Smooth muscle cell (in vitro differentiated cells): Measurements from ENCODE around the gene ZNF232. TPM values are rescaled to one million over a fixed set of nuclear protein-coding genes. Genes with fewer than 3 reads are reported as not detected.
"Not testable (repeated sequence)": the region's sequence is repeated elsewhere in the genome, so short reads cannot be mapped to it uniquely, and the experiment has no call there.

Source experiments
- DNase-seq: peaks from one replicate; lab custom pipeline; 2025; ENCODE audit not compliant: unreplicated experiment; lab: John Stamatoyannopoulos, UW
- H2AFZ ChIP-seq: fragments of 200-600 bp; sonication (generic); 2 replicates; pipeline ENCODE4 v1.6.0; 2016; ENCODE audit warnings: antibody characterized with exemption, low read depth, mild to moderate bottlenecking
- H3F3A ChIP-seq: fragments of 200-600 bp; sonication (generic); 2 replicates; pipeline ENCODE4 v1.6.0; 2017; ENCODE audit warnings: antibody characterized with exemption, low read depth
- H3K27ac ChIP-seq: fragments of 200-600 bp; sonication (generic); 2 replicates; pipeline ENCODE4 v1.5.1; 2016; ENCODE audit warnings: low read depth, mild to moderate bottlenecking
- H3K27me3 ChIP-seq: fragments of 200-600 bp; sonication (generic); 2 replicates; pipeline ENCODE4 v1.6.1; 2016; ENCODE audit warnings: low read depth, mild to moderate bottlenecking
- H3K36me3 ChIP-seq: fragments of 200-600 bp; sonication (generic); 2 replicates; pipeline ENCODE4 v1.5.1; 2016; ENCODE audit warnings: low read depth
- H3K4me1 ChIP-seq: fragments of 200-600 bp; sonication (generic); 2 replicates; pipeline ENCODE4 v1.5.1; 2016; ENCODE audit warnings: low read depth
- H3K4me2 ChIP-seq: fragments of 200-600 bp; sonication (generic); 2 replicates; pipeline ENCODE4 v1.6.0; 2016; ENCODE audit warnings: mild to moderate bottlenecking
- H3K4me3 ChIP-seq: fragments of 200-600 bp; sonication (generic); 2 replicates; pipeline ENCODE4 v1.5.1; 2016; ENCODE audit warnings: mild to moderate bottlenecking
- H3K79me2 ChIP-seq: fragments of 200-600 bp; sonication (generic); 2 replicates; pipeline ENCODE4 v1.6.0; 2016; ENCODE audit warnings: low read depth, mild to moderate bottlenecking
- H3K9ac ChIP-seq: fragments of 200-600 bp; sonication (generic); 2 replicates; pipeline ENCODE4 v1.6.0; 2016; ENCODE audit warnings: low read depth
- H3K9me3 ChIP-seq: fragments of 200-600 bp; sonication (generic); replicated peaks from 2 replicates; pipeline ENCODE4 v1.5.1; 2016; ENCODE audit warnings: low read depth
- H4K20me1 ChIP-seq: fragments of 200-600 bp; sonication (generic); 2 replicates; pipeline ENCODE4 v1.6.0; 2016; ENCODE audit warnings: low read depth
- WGBS: methylation state at CpG from one replicate; pipeline ENCODE4 v1.1.7; 2016; ENCODE audit warnings: low lambda C conversion rate; 5-methylcytosine and 5-hydroxymethylcytosine counted together
- polyA plus RNA-seq: library from polyadenylated mRNA; unstranded; fragments of >200 nt; fragmentation: Nextera tagmentation; extraction: Ambion mirVana; gene quantifications from 2 replicates; pipeline ENCODE4 v1.2.1, GENCODE V29; 2016
- total RNA-seq: library from RNA; depleted of rRNA; stranded (reverse); fragments of >200 nt; gene quantifications from 2 replicates; pipeline ENCODE4 v1.2.3, GENCODE V29; 2014
- TF ChIP-seq, protein P1 (sequence below): fragments of 200-600 bp; sonication (generic); IDR thresholded peaks from 2 replicates; pipeline ENCODE4 v1.5.1; 2017; ENCODE audit warnings: borderline replicate concordance, mild to moderate bottlenecking, antibody characterized with exemption; ENCODE audit not compliant: insufficient read depth, poor library complexity, severe bottlenecking

Gene ZNF232
- total and polyA plus RNA-seq, 2 experiments from 2014 or later, result 11.2 to 12.8 TPM

DNA sequence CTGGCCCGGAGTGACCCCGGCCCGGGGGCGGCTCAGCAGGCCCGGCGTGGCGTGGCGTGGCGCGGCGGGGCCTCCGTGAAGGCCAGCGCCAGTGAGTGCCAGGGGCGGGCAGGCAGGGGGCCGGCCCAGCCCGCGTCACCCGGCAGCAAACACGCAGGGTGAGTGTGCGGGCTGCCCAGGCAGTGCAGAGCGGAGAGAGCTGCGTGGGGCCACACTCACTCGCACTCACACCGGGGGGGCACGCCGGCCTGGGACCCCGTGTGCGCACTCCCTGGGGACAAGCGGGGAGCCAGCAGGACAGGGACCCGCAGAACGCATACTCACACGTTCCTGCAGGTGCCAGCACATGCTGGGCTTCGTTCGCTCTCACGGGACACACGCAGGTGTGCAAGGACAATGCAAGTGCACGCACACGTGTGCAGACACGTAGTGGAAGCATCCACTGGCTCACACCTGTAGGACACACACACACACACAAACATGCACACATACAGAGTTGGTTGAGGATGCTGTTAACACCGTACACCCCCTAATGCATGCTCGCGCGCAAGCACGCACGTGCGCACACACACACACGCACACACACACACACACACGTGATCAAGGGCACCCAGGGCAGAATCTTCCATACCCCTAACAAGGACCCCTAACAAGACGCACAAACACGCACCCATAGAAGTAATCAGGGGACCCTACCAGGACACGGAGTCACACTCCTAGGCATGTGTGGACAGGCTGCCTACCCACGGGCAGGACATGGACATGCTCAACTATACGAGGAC, 11.9 kb upstream of the ZNF232 start:
- H3K27ac ChIP-seq, result no peak overlapping the region
- H3K79me2 ChIP-seq, result no peaks in the 10 kb centered on the region
- no peaks in the 10 kb centered on the region for H3K36me3 ChIP-seq
- H3K9ac ChIP-seq, result no peak overlapping the region
- peak overlapping the region; percentile 98 for H3K4me2 ChIP-seq
- H3K27me3 ChIP-seq, result no peaks in the 10 kb centered on the region
- no peaks in the 10 kb centered on the region for H3F3A ChIP-seq
- H4K20me1 ChIP-seq, result no peaks in the 10 kb centered on the region
- H3K9me3 ChIP-seq, result no peaks in the 10 kb centered on the region
- TF ChIP-seq, protein P1, sequence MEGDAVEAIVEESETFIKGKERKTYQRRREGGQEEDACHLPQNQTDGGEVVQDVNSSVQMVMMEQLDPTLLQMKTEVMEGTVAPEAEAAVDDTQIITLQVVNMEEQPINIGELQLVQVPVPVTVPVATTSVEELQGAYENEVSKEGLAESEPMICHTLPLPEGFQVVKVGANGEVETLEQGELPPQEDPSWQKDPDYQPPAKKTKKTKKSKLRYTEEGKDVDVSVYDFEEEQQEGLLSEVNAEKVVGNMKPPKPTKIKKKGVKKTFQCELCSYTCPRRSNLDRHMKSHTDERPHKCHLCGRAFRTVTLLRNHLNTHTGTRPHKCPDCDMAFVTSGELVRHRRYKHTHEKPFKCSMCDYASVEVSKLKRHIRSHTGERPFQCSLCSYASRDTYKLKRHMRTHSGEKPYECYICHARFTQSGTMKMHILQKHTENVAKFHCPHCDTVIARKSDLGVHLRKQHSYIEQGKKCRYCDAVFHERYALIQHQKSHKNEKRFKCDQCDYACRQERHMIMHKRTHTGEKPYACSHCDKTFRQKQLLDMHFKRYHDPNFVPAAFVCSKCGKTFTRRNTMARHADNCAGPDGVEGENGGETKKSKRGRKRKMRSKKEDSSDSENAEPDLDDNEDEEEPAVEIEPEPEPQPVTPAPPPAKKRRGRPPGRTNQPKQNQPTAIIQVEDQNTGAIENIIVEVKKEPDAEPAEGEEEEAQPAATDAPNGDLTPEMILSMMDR, result no peak
- no peak for DNase-seq
- peaks cover 5% of the 10 kb centered on the region for H3K4me1 ChIP-seq
- no peak overlapping the region for H2AFZ ChIP-seq
- 85% methylated on average over 49 of the region's 53 CpGs for WGBS
- peak overlapping the region; percentile 77 for H3K4me3 ChIP-seq

DNA sequence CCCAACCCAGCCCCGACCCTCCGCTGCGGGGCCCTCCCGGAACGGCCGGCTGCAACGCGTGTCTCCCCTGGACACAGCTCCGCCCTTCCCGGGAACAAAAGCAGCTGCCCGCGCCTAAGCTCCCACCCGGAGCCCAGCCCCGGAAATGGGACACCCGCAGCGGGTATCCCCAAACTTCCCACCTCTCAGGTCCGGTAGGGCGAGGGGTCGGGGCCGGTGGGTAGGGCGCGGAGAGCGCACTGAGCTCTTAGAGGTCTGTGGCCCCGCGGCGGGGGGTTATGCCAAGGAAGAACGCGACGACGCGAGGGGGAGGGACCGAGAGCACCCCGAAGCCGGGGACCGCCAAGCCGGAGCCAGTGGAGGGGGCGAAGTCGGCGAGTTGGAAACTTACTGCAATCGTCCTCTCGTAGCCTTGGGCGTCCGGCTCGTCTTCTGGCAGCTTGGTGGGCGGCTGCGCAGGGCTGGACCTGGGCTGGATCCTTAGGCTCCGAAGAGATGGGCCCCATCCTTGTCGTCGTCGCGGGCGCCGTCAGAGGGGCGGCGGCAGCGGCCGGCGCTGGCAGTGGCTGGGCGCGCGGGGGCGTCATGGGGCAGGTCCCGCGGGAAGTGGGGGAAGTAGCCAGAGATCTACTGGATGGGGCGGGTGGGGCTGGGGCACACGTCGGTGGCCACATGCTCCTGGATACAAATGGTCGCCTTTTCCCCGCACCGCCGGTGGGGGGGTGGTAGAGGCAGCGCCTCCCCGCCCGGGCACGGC, 11.1 kb upstream of the ZNF232 start:
- Histone ChIP-seq H3K4me2 (peak overlapping the region; percentile 98), H3K9ac (peak overlapping the region; percentile 57), H3K27me3 (no peaks in the 10 kb centered on the region), H3K4me3 (peak overlapping the region; percentile 77), H3K36me3 (no peaks in the 10 kb centered on the region), H3K27ac (no peak overlapping the region), H3F3A (no peaks in the 10 kb centered on the region), H2AFZ (peak overlapping the region; percentile 96), H4K20me1 (no peaks in the 10 kb centered on the region), H3K9me3 (no peaks in the 10 kb centered on the region), H3K4me1 (peaks cover 5% of the 10 kb centered on the region), H3K79me2 (no peaks in the 10 kb centered on the region)
- TF ChIP-seq, protein P1, result no peak
- no peak for DNase-seq
- 5% methylated on average over 42 of the region's 75 CpGs for WGBS

DNA sequence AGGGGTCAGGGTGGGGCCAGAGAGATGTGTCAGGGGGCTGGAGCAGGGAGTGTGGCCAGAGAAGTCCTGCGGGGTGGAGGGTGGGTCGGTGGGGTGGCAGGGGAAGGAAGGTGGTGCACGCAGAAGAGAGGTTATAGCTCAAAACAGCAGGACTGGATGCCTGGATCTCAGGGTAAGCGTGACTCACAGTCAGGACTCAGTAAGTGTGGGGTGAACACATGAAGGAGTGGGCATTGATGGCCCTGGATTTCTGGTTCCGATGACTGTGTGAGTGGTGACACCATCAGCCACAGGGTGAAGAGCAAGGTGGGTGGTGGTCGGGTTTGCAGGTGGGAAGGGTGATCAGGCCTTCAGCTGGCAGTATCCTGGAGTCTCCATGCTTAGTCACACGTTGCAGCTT, 10.4 kb upstream of the ZNF232 start:
- H2AFZ ChIP-seq, result peak overlapping the region; percentile 96
- peak overlapping the region; percentile 98 for H3K4me2 ChIP-seq
- not testable (repeated sequence) for H3F3A ChIP-seq, H3K9me3 ChIP-seq, H3K9ac ChIP-seq, H3K79me2 ChIP-seq, H3K4me1 ChIP-seq, H3K36me3 ChIP-seq, H4K20me1 ChIP-seq, DNase-seq, H3K27ac ChIP-seq, H3K27me3 ChIP-seq
- 69% methylated on average over 6 of the region's 7 CpGs for WGBS
- peak overlapping the region; percentile 77 for H3K4me3 ChIP-seq

DNA sequence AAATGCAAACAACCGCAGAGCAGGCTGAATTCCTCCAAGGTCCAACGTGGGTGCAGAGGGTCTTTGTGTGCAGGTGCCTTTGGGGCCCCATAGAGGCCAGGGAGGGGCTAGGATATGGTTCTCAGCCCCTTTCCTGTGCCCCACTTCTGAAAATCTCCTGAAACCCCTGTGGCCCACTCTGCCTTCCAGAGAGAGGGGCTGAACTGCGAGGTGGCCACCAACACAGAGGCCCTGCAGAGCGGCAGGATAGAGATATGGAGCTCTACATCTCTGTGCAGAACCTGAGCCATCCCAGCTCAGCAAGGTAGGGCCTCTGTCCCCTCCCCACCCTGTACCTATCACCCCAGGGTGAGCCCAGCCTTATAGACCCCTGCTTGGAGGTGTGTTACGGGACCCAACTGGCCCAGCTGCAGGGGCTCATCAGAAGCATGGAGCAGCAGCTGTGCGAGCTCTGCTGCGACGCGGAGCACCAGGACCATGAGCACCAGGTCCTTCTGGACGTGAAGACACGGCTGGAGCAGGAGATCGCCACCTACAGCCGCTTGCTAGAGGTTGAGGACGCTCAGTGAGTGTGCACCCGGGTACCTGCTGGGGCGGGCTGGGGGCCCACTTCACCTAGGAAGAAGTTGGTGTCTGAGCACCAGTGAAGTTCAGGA, 9.6 kb upstream of the ZNF232 start:
- Histone ChIP-seq H3K27ac (no peak overlapping the region), H3F3A (no peaks in the 10 kb centered on the region), H3K4me3 (no peak overlapping the region), H4K20me1 (no peaks in the 10 kb centered on the region), H3K4me2 (no peak overlapping the region), H3K27me3 (no peaks in the 10 kb centered on the region), H3K79me2 (no peaks in the 10 kb centered on the region), H3K9me3 (no peaks in the 10 kb centered on the region), H2AFZ (no peak overlapping the region), H3K9ac (no peak overlapping the region), H3K4me1 (peaks cover 5% of the 10 kb centered on the region), H3K36me3 (no peaks in the 10 kb centered on the region)
- WGBS, result 92% methylated on average over 16 of the region's 16 CpGs
- no peak for DNase-seq
- TF ChIP-seq, protein P1, result no peak

DNA sequence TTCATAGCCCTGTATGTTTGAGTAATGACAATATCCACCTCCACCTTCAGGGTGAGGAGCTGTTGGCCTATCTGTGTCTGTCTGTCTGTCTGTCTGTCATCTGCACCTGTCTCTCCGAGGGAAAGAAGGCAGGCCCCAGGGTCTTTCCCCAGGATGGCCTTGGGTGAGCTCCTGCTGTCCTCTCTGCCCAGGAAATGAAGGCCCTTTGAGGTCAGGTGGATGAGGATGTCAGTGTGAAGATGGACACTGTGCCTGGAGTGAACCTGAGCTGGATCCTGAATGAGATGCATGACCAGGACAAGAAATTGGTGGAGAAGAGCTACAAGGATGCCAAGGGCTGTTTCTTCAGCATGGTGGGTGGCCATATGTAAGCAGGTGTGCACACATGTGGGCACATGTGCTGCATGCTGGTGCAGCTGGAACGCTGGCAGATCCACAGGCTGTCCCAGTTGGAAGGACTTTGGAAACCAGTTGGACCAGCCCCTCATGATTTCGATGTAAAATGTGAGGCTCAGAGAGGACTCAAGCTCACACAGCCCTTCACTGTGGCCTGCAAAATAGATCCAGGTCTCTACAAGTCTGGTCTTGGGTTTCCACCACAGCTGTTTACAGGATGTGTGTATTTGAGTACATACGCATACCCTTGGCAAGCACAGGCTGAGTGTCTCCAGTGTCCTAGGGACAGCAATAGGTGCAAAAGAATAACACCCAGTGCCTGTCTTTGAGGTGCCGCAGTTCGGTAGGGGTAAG, 8.9 kb upstream of the ZNF232 start:
- not testable (repeated sequence) for H4K20me1 ChIP-seq, H3K27me3 ChIP-seq, H3K27ac ChIP-seq, H3K9me3 ChIP-seq, DNase-seq, H3F3A ChIP-seq, H3K4me1 ChIP-seq, H3K4me2 ChIP-seq, H2AFZ ChIP-seq, H3K9ac ChIP-seq, H3K79me2 ChIP-seq, H3K36me3 ChIP-seq, H3K4me3 ChIP-seq
- WGBS, result 92% methylated on average over 6 of the region's 6 CpGs
